Measurements from ENCODE around the gene MRAS. TPM values are rescaled to one million over a fixed set of nuclear protein-coding genes. Genes with fewer than 3 reads are reported as not detected.
"Not testable (repeated sequence)": the region's sequence is repeated elsewhere in the genome, so short reads cannot be mapped to it uniquely, and the experiment has no call there.

Gene MRAS
- total RNA-seq, 1 donor from 2014 or later: 2.9 TPM

GRCh38 chr3:138451595-138452162, 103.3 kb downstream of the MRAS start:
- Histone ChIP-seq H3K36me3 (ENCODE audit: control insufficient read depth, insufficient read depth, low read length) (no peaks in the 10 kb centered on the region), H3K4me3 (ENCODE audit: low read depth, low read length) (no peak overlapping the region), H3K27me3 (ENCODE audit: control insufficient read depth, insufficient read depth, low read length) (no peaks in the 10 kb centered on the region)
- no peak for TF ChIP-seq CTCF (IDR thresholded peaks at IDR 0.05; ENCODE audit: insufficient read depth, low read length, severe bottlenecking)
- no peak for FAIRE-seq
- DNase-seq (ENCODE audit: low read depth): no peak

- H3K36me3 ChIP-seq (ENCODE audit: control insufficient read depth, insufficient read depth, low read length): no peaks in the 10 kb centered on the region
- TF ChIP-seq CTCF (IDR thresholded peaks at IDR 0.05; ENCODE audit: insufficient read depth, low read length, severe bottlenecking): no peak
- FAIRE-seq (no peak), DNase-seq (ENCODE audit: low read depth) (no peak)
- H3K4me3 ChIP-seq (ENCODE audit: low read depth, low read length): no peak overlapping the region
- no peaks in the 10 kb centered on the region for H3K27me3 ChIP-seq (ENCODE audit: control insufficient read depth, insufficient read depth, low read length)
These were observed 104.1 kb downstream of the MRAS start for GRCh38 chr3:138452436-138452835.

GRCh38 chr3:138453940-138454339, 105.6 kb downstream of the MRAS start:
- FAIRE-seq: not testable (repeated sequence)

More at GRCh38 chr3:138453940-138454339, 105.6 kb downstream of the MRAS start:
- H3K27me3 ChIP-seq (ENCODE audit: control insufficient read depth, insufficient read depth, low read length); H3K4me3 ChIP-seq (ENCODE audit: low read depth, low read length); DNase-seq (ENCODE audit: low read depth); H3K36me3 ChIP-seq (ENCODE audit: control insufficient read depth, insufficient read depth, low read length): not testable (repeated sequence)

Other genes starting within 250 kb of the MRAS start
- gene DZIP1L, start 233.0 kb upstream of the MRAS start, total RNA-seq: 0.77 and 2.1 TPM in 2 replicates
- gene A4GNT, start 216.2 kb upstream of the MRAS start, total RNA-seq: not detected in 2 replicates
- gene DBR1, start 173.7 kb upstream of the MRAS start, total RNA-seq: 10.5 and 17.9 TPM in 2 replicates
- 29.5 and 33.0 TPM in 2 replicates for gene ARMC8, start 161.3 kb upstream of the MRAS start, total RNA-seq
- under 0.01 TPM in 1 of 2 replicates, not detected in the other for gene NME9, start 18.7 kb upstream of the MRAS start, total RNA-seq
- 1.1 and 2.9 TPM in 2 replicates for gene ESYT3, start 86.0 kb downstream of the MRAS start, total RNA-seq
- 18.2 and 29.2 TPM in 2 replicates for gene CEP70, start 245.7 kb downstream of the MRAS start, total RNA-seq